HCT116 (cell line): ENCODE measurements around the gene ACP7.

Experiments used
- CEBPB ChIP-seq: IDR thresholded peaks from 2 replicates; pipeline ENCODE4 v1.6.1; 2012; ENCODE audit warnings: low read depth
- EZH2 ChIP-seq: fragments of 200-600 bp; sonication (generic); IDR thresholded peaks from 2 replicates; pipeline ENCODE4 v1.6.1; 2017; ENCODE audit warnings: antibody characterized with exemption, mixed run types
- EZH2phosphoT487 ChIP-seq: fragments of 200-600 bp; IDR thresholded peaks from 2 replicates; pipeline ENCODE4 v1.6.1; 2018; ENCODE audit warnings: antibody characterized with exemption, borderline replicate concordance
- JUND ChIP-seq: IDR thresholded peaks from 2 replicates; pipeline ENCODE4 v1.6.1; 2012
- POLR2A ChIP-seq: IDR thresholded peaks from 2 replicates; pipeline ENCODE4 v1.7.0; 2011; ENCODE audit warnings: borderline replicate concordance; ENCODE audit not compliant: insufficient read depth, insufficient read length; ENCODE audit errors: extremely low read depth
- POLR2AphosphoS5 ChIP-seq: IDR thresholded peaks from 2 replicates; pipeline ENCODE4 v1.6.1; 2011; ENCODE audit warnings: mild to moderate bottlenecking, low read depth, low read length, moderate library complexity
- SIN3A ChIP-seq: IDR thresholded peaks from 2 replicates; pipeline ENCODE4 v1.6.1; 2012; ENCODE audit warnings: low read depth
- SP1 ChIP-seq: IDR thresholded peaks from 2 replicates; pipeline ENCODE4 v1.6.1; 2012; ENCODE audit warnings: low read depth
- SRF ChIP-seq: IDR thresholded peaks from 2 replicates; pipeline ENCODE4 v1.6.1; 2012; ENCODE audit warnings: low read depth
- TCF7L2 ChIP-seq: IDR thresholded peaks from 2 replicates; pipeline ENCODE4 v1.7.0; 2011; ENCODE audit warnings: borderline replicate concordance, inconsistent platforms; ENCODE audit not compliant: insufficient read depth, insufficient read length; ENCODE audit errors: extremely low read depth
- TF ChIP-seq, protein P1 (sequence below), 3 experiments: fragments of 200-600 bp in 1 of 3; sonication (generic) in 1 of 3; IDR thresholded peaks in 2 of 3; conservative IDR thresholded peaks in 1 of 3; 2 replicates each; pipeline ENCODE4 v1.5.1; 2012 to 2017; ENCODE audit warnings: low read depth in 2 of 3, low read length in 2 of 3, antibody characterized with exemption in 1 of 3, borderline replicate concordance in 1 of 3, control low read depth in 1 of 3, mild to moderate bottlenecking in 1 of 3, mixed read lengths in 1 of 3, mixed run types in 1 of 3, moderate library complexity in 1 of 3; ENCODE audit not compliant: insufficient read depth in 1 of 3
- TF ChIP-seq, protein P2 (sequence below): IDR thresholded peaks from 2 replicates; pipeline ENCODE4 v1.6.1; 2011; ENCODE audit warnings: mild to moderate bottlenecking, low read length, moderate library complexity; ENCODE audit not compliant: insufficient replicate concordance; ENCODE audit errors: extremely low read depth
- TF ChIP-seq, protein P3 (sequence below): IDR thresholded peaks from 2 replicates; pipeline ENCODE4 v1.6.1; 2012
- TF ChIP-seq, protein P4 (sequence below): IDR thresholded peaks from 2 replicates; pipeline ENCODE4 v1.6.1; 2012; ENCODE audit warnings: low read depth

DNA sequence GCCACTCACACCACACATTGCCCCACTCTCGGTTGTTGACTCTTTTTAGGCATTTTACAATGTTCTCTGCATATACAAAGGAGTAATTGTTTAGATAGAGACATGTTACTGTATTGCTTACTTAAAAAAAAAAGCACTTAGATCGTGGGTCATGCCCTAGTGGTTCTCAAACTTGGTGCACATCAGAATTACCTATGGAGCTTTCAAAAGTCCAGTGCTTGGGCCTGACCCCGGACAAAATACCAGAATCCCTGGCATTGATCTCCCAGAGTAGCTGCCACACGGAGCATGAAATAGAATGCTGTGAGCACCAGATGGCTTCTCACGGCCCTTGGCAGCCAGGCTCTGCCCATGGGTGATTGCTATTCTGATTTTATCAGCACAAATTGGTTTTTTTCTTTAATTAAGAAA is 20.0 kb downstream of the ACP7 start:
- TF ChIP-seq POLR2A (no peak), CEBPB (no peak), POLR2AphosphoS5 (no peak), SIN3A (no peak), JUND (no peak), SRF (no peak), SP1 (no peak), EZH2 (no peak), TCF7L2 (no peak), EZH2phosphoT487 (no peak)
- TF ChIP-seq, protein P1, sequence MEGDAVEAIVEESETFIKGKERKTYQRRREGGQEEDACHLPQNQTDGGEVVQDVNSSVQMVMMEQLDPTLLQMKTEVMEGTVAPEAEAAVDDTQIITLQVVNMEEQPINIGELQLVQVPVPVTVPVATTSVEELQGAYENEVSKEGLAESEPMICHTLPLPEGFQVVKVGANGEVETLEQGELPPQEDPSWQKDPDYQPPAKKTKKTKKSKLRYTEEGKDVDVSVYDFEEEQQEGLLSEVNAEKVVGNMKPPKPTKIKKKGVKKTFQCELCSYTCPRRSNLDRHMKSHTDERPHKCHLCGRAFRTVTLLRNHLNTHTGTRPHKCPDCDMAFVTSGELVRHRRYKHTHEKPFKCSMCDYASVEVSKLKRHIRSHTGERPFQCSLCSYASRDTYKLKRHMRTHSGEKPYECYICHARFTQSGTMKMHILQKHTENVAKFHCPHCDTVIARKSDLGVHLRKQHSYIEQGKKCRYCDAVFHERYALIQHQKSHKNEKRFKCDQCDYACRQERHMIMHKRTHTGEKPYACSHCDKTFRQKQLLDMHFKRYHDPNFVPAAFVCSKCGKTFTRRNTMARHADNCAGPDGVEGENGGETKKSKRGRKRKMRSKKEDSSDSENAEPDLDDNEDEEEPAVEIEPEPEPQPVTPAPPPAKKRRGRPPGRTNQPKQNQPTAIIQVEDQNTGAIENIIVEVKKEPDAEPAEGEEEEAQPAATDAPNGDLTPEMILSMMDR (IDR thresholded peaks at IDR 0.05 in 2 of 3, conservative IDR thresholded peaks at IDR 0.05 in 1 of 3; ENCODE audit: borderline replicate concordance in 1 of 3, insufficient read depth in 1 of 3, low read depth in 2 of 3, low read length in 2 of 3), result no peak
- TF ChIP-seq, protein P2, sequence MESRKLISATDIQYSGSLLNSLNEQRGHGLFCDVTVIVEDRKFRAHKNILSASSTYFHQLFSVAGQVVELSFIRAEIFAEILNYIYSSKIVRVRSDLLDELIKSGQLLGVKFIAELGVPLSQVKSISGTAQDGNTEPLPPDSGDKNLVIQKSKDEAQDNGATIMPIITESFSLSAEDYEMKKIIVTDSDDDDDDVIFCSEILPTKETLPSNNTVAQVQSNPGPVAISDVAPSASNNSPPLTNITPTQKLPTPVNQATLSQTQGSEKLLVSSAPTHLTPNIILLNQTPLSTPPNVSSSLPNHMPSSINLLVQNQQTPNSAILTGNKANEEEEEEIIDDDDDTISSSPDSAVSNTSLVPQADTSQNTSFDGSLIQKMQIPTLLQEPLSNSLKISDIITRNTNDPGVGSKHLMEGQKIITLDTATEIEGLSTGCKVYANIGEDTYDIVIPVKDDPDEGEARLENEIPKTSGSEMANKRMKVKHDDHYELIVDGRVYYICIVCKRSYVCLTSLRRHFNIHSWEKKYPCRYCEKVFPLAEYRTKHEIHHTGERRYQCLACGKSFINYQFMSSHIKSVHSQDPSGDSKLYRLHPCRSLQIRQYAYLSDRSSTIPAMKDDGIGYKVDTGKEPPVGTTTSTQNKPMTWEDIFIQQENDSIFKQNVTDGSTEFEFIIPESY, result no peak
- TF ChIP-seq, protein P3, sequence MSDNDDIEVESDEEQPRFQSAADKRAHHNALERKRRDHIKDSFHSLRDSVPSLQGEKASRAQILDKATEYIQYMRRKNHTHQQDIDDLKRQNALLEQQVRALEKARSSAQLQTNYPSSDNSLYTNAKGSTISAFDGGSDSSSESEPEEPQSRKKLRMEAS, result no peak
- TF ChIP-seq, protein P4, sequence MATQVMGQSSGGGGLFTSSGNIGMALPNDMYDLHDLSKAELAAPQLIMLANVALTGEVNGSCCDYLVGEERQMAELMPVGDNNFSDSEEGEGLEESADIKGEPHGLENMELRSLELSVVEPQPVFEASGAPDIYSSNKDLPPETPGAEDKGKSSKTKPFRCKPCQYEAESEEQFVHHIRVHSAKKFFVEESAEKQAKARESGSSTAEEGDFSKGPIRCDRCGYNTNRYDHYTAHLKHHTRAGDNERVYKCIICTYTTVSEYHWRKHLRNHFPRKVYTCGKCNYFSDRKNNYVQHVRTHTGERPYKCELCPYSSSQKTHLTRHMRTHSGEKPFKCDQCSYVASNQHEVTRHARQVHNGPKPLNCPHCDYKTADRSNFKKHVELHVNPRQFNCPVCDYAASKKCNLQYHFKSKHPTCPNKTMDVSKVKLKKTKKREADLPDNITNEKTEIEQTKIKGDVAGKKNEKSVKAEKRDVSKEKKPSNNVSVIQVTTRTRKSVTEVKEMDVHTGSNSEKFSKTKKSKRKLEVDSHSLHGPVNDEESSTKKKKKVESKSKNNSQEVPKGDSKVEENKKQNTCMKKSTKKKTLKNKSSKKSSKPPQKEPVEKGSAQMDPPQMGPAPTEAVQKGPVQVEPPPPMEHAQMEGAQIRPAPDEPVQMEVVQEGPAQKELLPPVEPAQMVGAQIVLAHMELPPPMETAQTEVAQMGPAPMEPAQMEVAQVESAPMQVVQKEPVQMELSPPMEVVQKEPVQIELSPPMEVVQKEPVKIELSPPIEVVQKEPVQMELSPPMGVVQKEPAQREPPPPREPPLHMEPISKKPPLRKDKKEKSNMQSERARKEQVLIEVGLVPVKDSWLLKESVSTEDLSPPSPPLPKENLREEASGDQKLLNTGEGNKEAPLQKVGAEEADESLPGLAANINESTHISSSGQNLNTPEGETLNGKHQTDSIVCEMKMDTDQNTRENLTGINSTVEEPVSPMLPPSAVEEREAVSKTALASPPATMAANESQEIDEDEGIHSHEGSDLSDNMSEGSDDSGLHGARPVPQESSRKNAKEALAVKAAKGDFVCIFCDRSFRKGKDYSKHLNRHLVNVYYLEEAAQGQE, result no peak
